Nephron progenitor cell (in vitro differentiated cells): ENCODE measurements around the gene SLC29A4.
A peak's percentile ranks its signal among the peaks of the same experiment; 100 is the strongest.

Source experiments
- DNase-seq: peaks from one replicate; pipeline ENCODE4 v3.0.0; 2021
- H3K27ac Mint-ChIP-seq: 2 replicates; pipeline ENCODE4 v1.8.0; 2021; ENCODE audit warnings: mild to moderate bottlenecking, moderate library complexity, mixed read lengths
- H3K27me3 Mint-ChIP-seq: 2 replicates; pipeline ENCODE4 v1.8.0; 2021; ENCODE audit warnings: mild to moderate bottlenecking, low read depth, mixed read lengths; ENCODE audit not compliant: poor library complexity
- H3K36me3 Mint-ChIP-seq: 2 replicates; pipeline ENCODE4 v1.8.0; 2021; ENCODE audit warnings: low read depth, mixed read lengths
- H3K4me1 Mint-ChIP-seq: 2 replicates; pipeline ENCODE4 v1.8.0; 2021; ENCODE audit warnings: mixed read lengths
- H3K4me3 Mint-ChIP-seq: 2 replicates; pipeline ENCODE4 v1.8.0; 2021; ENCODE audit warnings: mild to moderate bottlenecking, moderate library complexity, mixed read lengths
- H3K9me3 Mint-ChIP-seq: 2 replicates; pipeline ENCODE4 v1.8.0; 2021; ENCODE audit warnings: mild to moderate bottlenecking, moderate library complexity, mixed read lengths
- CTCF ChIP-seq: fragments of 200-600 bp; sonication (generic); IDR thresholded peaks from 2 replicates; pipeline ENCODE4 v1.5.0; 2021; ENCODE audit warnings: antibody characterized with exemption

The SLC29A4 gene

GRCh38 chr7:5332579-5332978 is 49.8 kb downstream of the SLC29A4 start:
- TF ChIP-seq CTCF, result no peak
- Mint-ChIP-seq H3K4me3 (no peak overlapping the region), H3K9me3 (peaks cover 26% of the 10 kb centered on the region), H3K27ac (no peak overlapping the region), H3K27me3 (peaks cover 5% of the 10 kb centered on the region), H3K4me1 (no peaks in the 10 kb centered on the region), H3K36me3 (peaks cover 76% of the 10 kb centered on the region)
- no peak for DNase-seq

- H3K4me1 Mint-ChIP-seq, result no peaks in the 10 kb centered on the region
- peaks cover 81% of the 10 kb centered on the region for H3K36me3 Mint-ChIP-seq
- H3K9me3 Mint-ChIP-seq, result peaks cover 34% of the 10 kb centered on the region
- H3K4me3 Mint-ChIP-seq, result no peak overlapping the region
- DNase-seq, result no peak
- H3K27ac Mint-ChIP-seq, result no peak overlapping the region
- H3K27me3 Mint-ChIP-seq, result peaks cover 6% of the 10 kb centered on the region
- TF ChIP-seq CTCF, result no peak
Measured at GRCh38 chr7:5333121-5334045, 50.6 kb downstream of the SLC29A4 start.

DNA sequence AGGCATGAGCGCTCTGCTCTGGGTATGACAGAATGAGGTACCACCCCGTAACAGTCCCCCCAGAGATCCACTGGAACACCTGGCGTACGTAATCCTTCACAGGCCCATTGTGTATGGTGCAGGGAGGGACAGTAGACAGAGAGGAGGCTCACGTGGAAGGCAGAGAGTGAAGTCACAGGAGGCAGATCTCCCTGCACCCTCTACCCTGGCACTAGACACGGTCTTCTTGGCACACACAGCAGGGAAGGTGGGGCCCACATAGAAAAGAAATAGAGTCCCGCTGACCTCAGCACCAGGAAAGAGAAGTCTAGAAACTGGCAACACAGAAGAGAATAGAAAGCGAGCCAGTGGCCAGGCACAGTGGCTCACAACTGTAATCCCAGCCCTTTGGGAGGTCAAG is 51.9 kb downstream of the SLC29A4 start:
- Mint-ChIP-seq H3K27me3 (peaks cover 7% of the 10 kb centered on the region), H3K36me3 (peaks cover 85% of the 10 kb centered on the region), H3K4me3 (no peak overlapping the region), H3K27ac (peak overlapping the region; percentile 59), H3K4me1 (no peaks in the 10 kb centered on the region), H3K9me3 (peaks cover 46% of the 10 kb centered on the region)
- no peak for TF ChIP-seq CTCF
- DNase-seq, result no peak

- TF ChIP-seq CTCF, result no peak
- Mint-ChIP-seq H3K27me3 (peaks cover 7% of the 10 kb centered on the region), H3K27ac (no peak overlapping the region), H3K9me3 (peaks cover 70% of the 10 kb centered on the region), H3K36me3 (peaks cover 85% of the 10 kb centered on the region), H3K4me3 (no peak overlapping the region), H3K4me1 (no peaks in the 10 kb centered on the region)
- DNase-seq, result no peak
Measured at GRCh38 chr7:5337047-5337446, 54.3 kb downstream of the SLC29A4 start.

GRCh38 chr7:5339955-5340354 is 57.2 kb downstream of the SLC29A4 start:
- peaks cover 94% of the 10 kb centered on the region for H3K9me3 Mint-ChIP-seq
- H3K27ac Mint-ChIP-seq, result no peak overlapping the region
- H3K4me1 Mint-ChIP-seq, result no peaks in the 10 kb centered on the region
- peaks cover 98% of the 10 kb centered on the region for H3K36me3 Mint-ChIP-seq
- H3K4me3 Mint-ChIP-seq, result no peak overlapping the region
- H3K27me3 Mint-ChIP-seq, result peaks cover 5% of the 10 kb centered on the region
- TF ChIP-seq CTCF, result no peak
- DNase-seq, result no peak

- peaks cover 78% of the 10 kb centered on the region for H3K9me3 Mint-ChIP-seq
- H3K4me1 Mint-ChIP-seq, result no peaks in the 10 kb centered on the region
- DNase-seq, result no peak
- H3K4me3 Mint-ChIP-seq, result no peak overlapping the region
- peaks cover 2% of the 10 kb centered on the region for H3K27me3 Mint-ChIP-seq
- peaks cover 90% of the 10 kb centered on the region for H3K36me3 Mint-ChIP-seq
- no peak for TF ChIP-seq CTCF
- no peak overlapping the region for H3K27ac Mint-ChIP-seq
Measured at GRCh38 chr7:5342631-5343030, 59.9 kb downstream of the SLC29A4 start.
